ENCODE measurements around the gene HNRNPCL1. TPM values are rescaled to one million over a fixed set of nuclear protein-coding genes. Genes with fewer than 3 reads are reported as not detected.
"Not testable (repeated sequence)": the region's sequence is repeated elsewhere in the genome, so short reads cannot be mapped to it uniquely, and the experiment has no call there.

The HNRNPCL1 gene
- not detected in 2 replicates for total RNA-seq

DNA sequence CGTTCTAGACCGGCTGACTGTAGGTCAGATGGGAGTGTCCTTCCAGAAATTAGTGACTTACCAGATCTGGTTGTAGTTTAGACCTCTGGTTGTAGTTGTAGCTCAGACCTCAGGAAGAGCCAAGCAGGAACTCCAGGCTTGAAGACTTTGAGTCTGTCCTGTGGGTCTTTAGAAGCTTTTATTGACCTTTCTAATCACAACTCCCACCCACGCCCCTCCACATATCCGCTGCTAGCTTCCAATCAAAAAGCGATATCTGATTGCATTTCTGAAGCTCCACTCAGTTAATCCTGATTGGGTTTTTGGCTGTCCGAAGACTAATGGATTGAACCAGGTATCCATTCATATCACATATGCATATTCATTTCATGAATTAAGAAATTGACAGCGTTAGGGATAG, at the start of gene HNRNPCL1:
HNRNPCL1 (minus strand) TSS at position 101 of the 400 bp plus-strand sequence. CDS start 431 bp downstream, outside the sequence.
- not testable (repeated sequence) for DNase-seq (ENCODE audit: low read depth)

DNA sequence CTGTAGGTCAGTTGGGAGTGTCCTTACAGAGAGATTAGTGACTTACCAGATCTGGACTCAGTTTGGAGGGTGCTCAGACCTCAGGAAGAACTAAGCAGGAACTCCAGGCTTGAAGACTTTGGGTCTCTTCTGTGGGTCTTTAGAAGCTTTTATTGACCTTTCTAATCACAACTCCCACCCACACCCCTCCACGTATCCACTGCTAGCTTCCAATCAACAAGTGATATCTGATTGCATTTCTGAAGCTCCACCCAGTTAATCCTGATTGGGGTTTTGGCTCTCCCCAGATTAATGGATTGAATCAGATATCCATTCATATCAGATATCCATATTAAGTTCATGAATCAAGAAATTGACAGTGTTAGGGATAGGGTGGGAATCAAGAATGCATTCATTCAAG, 49.6 kb upstream of the HNRNPCL1 start, which contains the start of gene PRAMEF10:
PRAMEF10 (minus strand) TSS at position 101 of the 400 bp plus-strand sequence. CDS start 2,423 bp downstream, outside the sequence.
- not testable (repeated sequence) for DNase-seq (ENCODE audit: low read depth)

- not testable (repeated sequence) for DNase-seq (ENCODE audit: low read depth)
These were observed 37.6 kb upstream of the HNRNPCL1 start, which contains the start of gene PRAMEF4 for GRCh38 chr1:12886101-12886500. TSS of gene PRAMEF4 (minus strand) at chr1:12886201. CDS start at chr1:12883394, 2,807 bp downstream.

DNA sequence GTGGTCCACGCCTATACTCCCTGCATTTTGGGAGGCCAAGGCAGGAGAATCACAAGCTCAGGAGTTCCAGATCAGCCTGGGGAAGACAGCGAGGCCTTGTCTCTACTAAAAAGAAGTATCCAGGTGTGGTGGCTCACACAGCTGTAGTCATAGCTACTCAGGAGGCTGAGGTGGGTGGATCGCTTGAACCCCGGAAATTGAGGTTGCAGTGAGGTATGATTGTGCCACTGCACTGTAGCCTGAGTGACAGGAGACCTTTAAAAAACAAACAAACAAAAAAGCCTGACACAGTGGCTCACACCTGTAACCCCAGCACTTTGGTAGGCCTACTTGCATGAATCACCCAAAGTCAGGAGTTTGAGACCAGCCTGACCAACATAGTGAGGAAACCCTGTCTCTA, 29.9 kb upstream of the HNRNPCL1 start:
- not testable (repeated sequence) for DNase-seq (ENCODE audit: low read depth)

- DNase-seq (ENCODE audit: low read depth) = not testable (repeated sequence)
These were observed 14.8 kb upstream of the HNRNPCL1 start for GRCh38 chr1:12863131-12863880.

DNA sequence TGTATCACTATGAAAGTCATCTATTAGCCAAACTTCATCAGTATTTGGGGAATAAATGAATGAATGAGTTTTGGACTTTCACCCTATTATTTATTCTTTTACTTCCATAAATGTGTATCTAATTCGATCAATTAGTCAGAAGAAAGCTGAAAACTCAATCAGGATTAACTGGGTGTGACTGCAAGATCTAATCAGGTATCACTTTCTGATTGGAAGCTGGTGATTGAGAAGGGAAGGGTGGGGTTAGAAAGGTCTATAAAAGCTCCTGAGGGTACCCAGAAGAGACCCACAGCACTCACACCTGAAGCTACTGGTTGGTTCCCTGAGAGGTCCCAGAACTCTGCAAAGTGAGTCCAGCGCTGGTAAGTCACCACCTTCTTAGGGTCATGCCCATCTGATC, 8.3 kb upstream of the HNRNPCL1 start, which contains the start of gene PRAMEF2:
PRAMEF2 (plus strand) TSS at position 301 of the 400 bp plus-strand sequence. CDS start 1,924 bp downstream, outside the sequence.
- DNase-seq (ENCODE audit: low read depth) = not testable (repeated sequence)

GRCh38 chr1:12851779-12852178, 3.3 kb upstream of the HNRNPCL1 start:
- no peak for DNase-seq (ENCODE audit: low read depth)

DNA sequence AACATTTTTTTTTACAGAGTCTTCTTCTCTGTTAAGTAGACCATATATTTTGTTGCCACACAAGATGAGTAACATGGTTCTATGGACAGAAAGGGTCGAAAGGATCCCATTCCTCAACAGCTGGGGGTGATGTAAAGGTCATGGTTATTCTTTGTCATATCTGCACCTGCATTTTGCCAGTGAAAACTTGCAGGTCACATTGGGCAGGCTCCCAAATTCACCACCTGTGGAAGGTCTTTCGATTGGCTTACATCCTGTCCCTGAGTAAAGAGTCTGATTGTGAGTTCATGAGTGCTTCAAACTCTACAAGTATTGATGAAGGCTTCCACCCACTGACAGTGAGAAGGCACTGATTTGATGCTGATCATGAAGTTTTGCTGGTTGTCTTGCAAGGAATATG, 15.3 kb downstream of the HNRNPCL1 start:
- not testable (repeated sequence) for DNase-seq (ENCODE audit: low read depth)

GRCh38 chr1:12831310-12831709, 17.2 kb downstream of the HNRNPCL1 start, which contains the start of gene PRAMEF11:
TSS of gene PRAMEF11 (minus strand) at chr1:12831410. CDS start at chr1:12828789, 2,621 bp downstream.
- not testable (repeated sequence) for DNase-seq (ENCODE audit: low read depth)

- not testable (repeated sequence) for DNase-seq (ENCODE audit: low read depth)
These were observed 29.5 kb downstream of the HNRNPCL1 start for GRCh38 chr1:12819061-12819460.

- no peak for DNase-seq (ENCODE audit: low read depth)
These were observed 37.1 kb downstream of the HNRNPCL1 start for GRCh38 chr1:12811409-12811784.

- peak; percentile 19 for DNase-seq (ENCODE audit: low read depth)
These were observed 37.7 kb downstream of the HNRNPCL1 start for GRCh38 chr1:12810691-12811408.

DNA sequence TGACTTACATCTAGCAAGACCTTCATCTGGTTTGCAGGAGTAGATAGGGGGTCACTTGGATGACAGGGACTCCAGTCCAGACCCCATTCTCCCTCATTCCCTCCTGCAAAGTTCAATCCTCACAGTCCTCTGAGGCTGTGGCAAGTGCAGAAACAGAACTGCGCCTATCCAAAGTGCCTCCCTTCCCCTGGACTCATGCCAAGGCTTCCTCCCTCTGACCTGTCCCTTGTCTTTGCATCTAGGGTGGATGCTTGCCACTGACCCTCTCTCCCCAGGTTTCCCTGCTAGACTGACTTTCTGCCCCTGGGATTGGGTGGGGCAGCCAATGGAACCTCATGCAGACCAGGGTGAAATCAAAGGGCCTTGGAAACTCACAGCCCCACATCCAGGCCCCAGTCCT, 38.6 kb downstream of the HNRNPCL1 start:
- DNase-seq (ENCODE audit: low read depth) = no peak

- DNase-seq (ENCODE audit: low read depth) = no peak
These were observed 48.8 kb downstream of the HNRNPCL1 start for GRCh38 chr1:12799730-12800129.

DNA sequence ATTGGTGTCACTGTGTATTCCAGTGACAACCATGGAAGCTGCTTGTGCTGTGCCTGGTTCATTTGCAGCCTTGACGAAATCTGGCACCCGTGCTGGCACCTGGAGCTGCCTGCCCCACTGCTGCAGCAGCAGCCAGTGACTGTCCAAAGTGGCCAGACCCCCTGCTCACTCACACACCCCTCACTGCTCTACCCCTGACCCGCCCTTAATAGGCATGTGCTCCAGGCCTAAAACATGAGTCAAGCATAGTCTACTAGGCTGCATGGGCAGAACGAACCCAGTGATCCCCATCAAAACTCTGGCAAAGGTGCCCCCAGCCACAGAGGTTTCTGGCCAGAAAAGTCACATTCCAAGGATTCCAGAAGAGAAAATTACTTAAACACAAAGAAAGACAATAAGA, 49.6 kb downstream of the HNRNPCL1 start:
- peak; percentile 6 for DNase-seq (ENCODE audit: low read depth)

Other genes starting within 250 kb of the HNRNPCL1 start
- gene DHRS3, start 230.5 kb downstream of the HNRNPCL1 start, total RNA-seq = 28.9 and 66.2 TPM in 2 replicates
- not detected in 2 replicates for gene AADACL4, start 204.6 kb downstream of the HNRNPCL1 start, total RNA-seq
- not detected in 2 replicates for gene AADACL3, start 132.6 kb downstream of the HNRNPCL1 start, total RNA-seq
- not detected in 2 replicates for gene CFAP107, start 102.5 kb downstream of the HNRNPCL1 start, total RNA-seq
- not detected in 2 replicates for gene PRAMEF12, start 75.0 kb downstream of the HNRNPCL1 start, total RNA-seq
- 0.10 TPM in 1 of 2 replicates, not detected in the other for gene PRAMEF1, start 57.3 kb downstream of the HNRNPCL1 start, total RNA-seq
- gene PRAMEF11, start 17.3 kb downstream of the HNRNPCL1 start, total RNA-seq = not detected in 2 replicates
- not detected in 2 replicates for gene PRAMEF2, start 8.4 kb upstream of the HNRNPCL1 start, total RNA-seq
- gene PRAMEF4, start 37.5 kb upstream of the HNRNPCL1 start, total RNA-seq = not detected in 2 replicates
- gene PRAMEF10, start 49.5 kb upstream of the HNRNPCL1 start, total RNA-seq = not detected in 2 replicates
- not detected in 2 replicates for gene PRAMEF7, start 67.9 kb upstream of the HNRNPCL1 start, total RNA-seq
- not detected in 2 replicates for gene PRAMEF6, start 98.9 kb upstream of the HNRNPCL1 start, total RNA-seq
- gene PRAMEF27, start 207.9 kb upstream of the HNRNPCL1 start, total RNA-seq = not detected in 2 replicates
- gene HNRNPCL3, start 212.0 kb upstream of the HNRNPCL1 start, total RNA-seq = not detected in 2 replicates
- gene PRAMEF25, start 222.1 kb upstream of the HNRNPCL1 start, total RNA-seq = not detected in 2 replicates

Measured in renal cortical epithelial cell (primary cell).